Body of pancreas (tissue), 4 donors: ENCODE results near the gene TPD52L1.

Experiments used
- CTCF ChIP-seq, 7 experiments: fragments of 450-650 bp in 4 of 7; fragments of 200-600 bp in 3 of 7; sonication (generic) in 3 of 7; IDR thresholded peaks; one replicate each; pipeline ENCODE4 v1.5.1; 2016 to 2019; ENCODE audit warnings: antibody characterized with exemption in 7 of 7
- POLR2A ChIP-seq, 3 donors: fragments of 450-650 bp; IDR thresholded peaks; one replicate each; pipeline ENCODE4 v1.6.1; 2016; ENCODE audit warnings: antibody characterized with exemption in 3 of 3, mild to moderate bottlenecking in 2 of 3

DNA sequence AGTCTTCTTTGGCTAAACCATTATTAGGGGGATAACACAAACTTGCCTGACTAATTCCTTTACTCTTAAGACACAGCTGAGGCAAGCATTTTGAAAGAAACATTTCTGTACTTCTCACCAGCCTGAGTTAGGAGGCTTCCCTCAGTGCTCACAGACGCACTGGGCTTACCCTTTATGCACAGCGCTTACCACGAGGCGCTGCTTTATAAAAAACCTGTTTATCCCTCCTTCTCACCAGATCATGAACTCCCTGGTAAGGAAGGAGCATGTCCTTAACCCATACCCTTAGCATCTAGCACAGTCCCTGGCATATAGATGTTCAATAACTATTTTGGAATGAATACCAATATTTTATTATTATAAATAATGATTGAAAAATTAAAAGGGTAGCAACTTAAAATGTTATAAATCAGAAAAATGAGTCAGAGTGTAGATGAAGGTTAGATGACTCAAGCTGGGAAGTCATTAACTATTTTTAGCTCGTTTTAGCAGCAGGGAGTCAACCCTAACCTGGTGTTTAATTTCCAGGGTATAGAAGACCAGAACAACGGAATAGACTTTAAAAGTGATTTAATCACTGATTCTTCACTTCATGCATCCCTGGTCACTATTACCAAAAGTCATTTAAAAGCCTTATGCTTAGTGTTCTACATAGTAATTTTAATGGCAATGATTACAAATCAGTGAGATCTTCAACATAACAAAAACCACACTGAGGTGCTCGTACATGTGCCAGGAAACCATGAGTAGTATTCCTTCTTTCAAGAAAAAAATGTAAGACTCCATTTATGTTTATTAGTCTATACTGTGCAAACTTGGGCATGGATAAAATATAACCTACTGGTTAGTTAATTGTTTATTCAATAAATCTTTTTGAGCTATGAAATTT is 4.1 kb upstream of the TPD52L1 start:
- TF ChIP-seq CTCF (IDR thresholded peaks at IDR 0.05) = no peak
- no peak for TF ChIP-seq POLR2A (IDR thresholded peaks at IDR 0.05)
